Osteoblast (primary cell): ENCODE data around the gene TCOF1. TPM values are rescaled to one million over a fixed set of nuclear protein-coding genes. Genes with fewer than 3 reads are reported as not detected.

Experiments used
- DNase-seq: peaks from one replicate; pipeline ENCODE4 v3.0.0; 2011; ENCODE audit warnings: low spot score, mixed read lengths; ENCODE audit not compliant: insufficient read length; ENCODE audit errors: missing footprints
- H2AFZ ChIP-seq: 2 replicates; pipeline ENCODE4 v1.6.0; 2011; ENCODE audit warnings: mild to moderate bottlenecking, low read length
- H3K27ac ChIP-seq: 2 replicates; pipeline ENCODE4 v1.5.1; 2011; ENCODE audit warnings: mild to moderate bottlenecking, low read depth, low read length, moderate library complexity
- H3K27me3 ChIP-seq: 2 replicates; pipeline ENCODE4 v1.6.0; 2012; ENCODE audit warnings: mild to moderate bottlenecking, control low read depth, inconsistent platforms, low read length, moderate library complexity; ENCODE audit not compliant: insufficient read depth
- H3K36me3 ChIP-seq: 2 replicates; pipeline ENCODE4 v1.5.1; 2011; ENCODE audit warnings: mild to moderate bottlenecking, low read length, control low read depth, moderate library complexity; ENCODE audit not compliant: insufficient read depth
- H3K4me1 ChIP-seq: 2 replicates; pipeline ENCODE4 v1.5.1; 2011; ENCODE audit warnings: mild to moderate bottlenecking, low read length, control low read depth, moderate library complexity; ENCODE audit not compliant: insufficient read depth
- H3K4me2 ChIP-seq: 2 replicates; pipeline ENCODE4 v1.6.0; 2011; ENCODE audit warnings: mild to moderate bottlenecking, low read length; ENCODE audit not compliant: insufficient read depth
- H3K4me3 ChIP-seq: fragments of 200-600 bp; sonication (generic); 3 replicates; pipeline ENCODE4 v1.5.1; 2012; ENCODE audit warnings: mild to moderate bottlenecking, low read length, inconsistent platforms; ENCODE audit not compliant: insufficient read depth
- H3K79me2 ChIP-seq: 2 replicates; pipeline ENCODE4 v1.6.0; 2012; ENCODE audit warnings: mild to moderate bottlenecking, low read length, control low read depth, inconsistent platforms; ENCODE audit not compliant: insufficient read depth
- H3K9me3 ChIP-seq: 2 replicates; pipeline ENCODE4 v1.5.1; 2011; ENCODE audit warnings: low read depth, low read length, control low read depth
- H4K20me1 ChIP-seq: 2 replicates; pipeline ENCODE4 v1.6.0; 2012; ENCODE audit warnings: mild to moderate bottlenecking, low read length, control low read depth; ENCODE audit not compliant: insufficient read depth
- total RNA-seq: library from RNA; depleted of rRNA; stranded (reverse); fragments of >200 nt; gene quantifications from 2 replicates; pipeline ENCODE4 v1.2.3, GENCODE V29; 2012
- TF ChIP-seq, protein P1 (sequence below): IDR thresholded peaks from 2 replicates; pipeline ENCODE4 v1.5.1; 2011; ENCODE audit warnings: mild to moderate bottlenecking, low read depth, low read length, moderate library complexity; ENCODE audit errors: extremely low read depth

TCOF1 gene
- total RNA-seq, 1 donor: 12.3 TPM

DNA sequence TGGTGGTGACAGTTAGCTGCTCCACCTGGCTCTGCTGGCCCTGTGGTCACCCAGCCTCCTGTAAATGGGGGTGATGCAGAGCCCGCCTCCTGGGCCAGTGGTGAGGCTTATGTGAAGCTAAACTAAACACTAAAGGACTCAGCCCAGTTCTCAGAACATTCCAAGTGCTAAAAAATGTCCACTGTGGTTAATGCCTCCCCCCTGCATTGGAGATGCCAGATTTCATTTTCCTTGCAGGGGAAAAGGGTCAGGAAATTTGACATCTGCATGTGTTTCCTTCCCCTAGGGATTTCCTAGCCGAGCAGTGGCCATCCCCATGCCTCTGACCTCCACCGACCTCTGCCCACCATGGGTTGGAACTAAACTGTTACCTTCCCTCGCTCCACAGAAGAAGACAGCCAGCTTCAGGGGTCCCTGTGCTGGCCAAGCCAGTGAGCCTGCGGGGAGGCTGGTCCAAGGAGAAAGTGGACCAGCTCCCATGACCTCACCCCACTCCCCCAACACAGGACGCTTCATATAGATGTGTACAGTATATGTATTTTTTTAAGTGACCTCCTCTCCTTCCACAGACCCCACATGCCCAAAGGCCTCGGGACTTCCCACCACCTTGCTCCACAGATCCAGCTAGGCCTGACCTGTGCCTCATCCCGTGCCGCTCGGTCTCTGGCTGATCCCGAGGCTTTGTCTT lies 42.2 kb downstream of the TCOF1 start:
- Histone ChIP-seq H3K9me3 (no peaks in the 10 kb centered on the region), H3K79me2 (no peaks in the 10 kb centered on the region), H3K36me3 (peaks cover 46% of the 10 kb centered on the region), H3K4me1 (no peaks in the 10 kb centered on the region), H3K4me2 (no peak overlapping the region), H3K27ac (no peak overlapping the region), H3K4me3 (no peak overlapping the region), H2AFZ (no peak overlapping the region), H4K20me1 (no peaks in the 10 kb centered on the region), H3K27me3 (no peaks in the 10 kb centered on the region)
- TF ChIP-seq, protein P1, sequence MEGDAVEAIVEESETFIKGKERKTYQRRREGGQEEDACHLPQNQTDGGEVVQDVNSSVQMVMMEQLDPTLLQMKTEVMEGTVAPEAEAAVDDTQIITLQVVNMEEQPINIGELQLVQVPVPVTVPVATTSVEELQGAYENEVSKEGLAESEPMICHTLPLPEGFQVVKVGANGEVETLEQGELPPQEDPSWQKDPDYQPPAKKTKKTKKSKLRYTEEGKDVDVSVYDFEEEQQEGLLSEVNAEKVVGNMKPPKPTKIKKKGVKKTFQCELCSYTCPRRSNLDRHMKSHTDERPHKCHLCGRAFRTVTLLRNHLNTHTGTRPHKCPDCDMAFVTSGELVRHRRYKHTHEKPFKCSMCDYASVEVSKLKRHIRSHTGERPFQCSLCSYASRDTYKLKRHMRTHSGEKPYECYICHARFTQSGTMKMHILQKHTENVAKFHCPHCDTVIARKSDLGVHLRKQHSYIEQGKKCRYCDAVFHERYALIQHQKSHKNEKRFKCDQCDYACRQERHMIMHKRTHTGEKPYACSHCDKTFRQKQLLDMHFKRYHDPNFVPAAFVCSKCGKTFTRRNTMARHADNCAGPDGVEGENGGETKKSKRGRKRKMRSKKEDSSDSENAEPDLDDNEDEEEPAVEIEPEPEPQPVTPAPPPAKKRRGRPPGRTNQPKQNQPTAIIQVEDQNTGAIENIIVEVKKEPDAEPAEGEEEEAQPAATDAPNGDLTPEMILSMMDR: no peak
- DNase-seq: peak; percentile 71

DNA sequence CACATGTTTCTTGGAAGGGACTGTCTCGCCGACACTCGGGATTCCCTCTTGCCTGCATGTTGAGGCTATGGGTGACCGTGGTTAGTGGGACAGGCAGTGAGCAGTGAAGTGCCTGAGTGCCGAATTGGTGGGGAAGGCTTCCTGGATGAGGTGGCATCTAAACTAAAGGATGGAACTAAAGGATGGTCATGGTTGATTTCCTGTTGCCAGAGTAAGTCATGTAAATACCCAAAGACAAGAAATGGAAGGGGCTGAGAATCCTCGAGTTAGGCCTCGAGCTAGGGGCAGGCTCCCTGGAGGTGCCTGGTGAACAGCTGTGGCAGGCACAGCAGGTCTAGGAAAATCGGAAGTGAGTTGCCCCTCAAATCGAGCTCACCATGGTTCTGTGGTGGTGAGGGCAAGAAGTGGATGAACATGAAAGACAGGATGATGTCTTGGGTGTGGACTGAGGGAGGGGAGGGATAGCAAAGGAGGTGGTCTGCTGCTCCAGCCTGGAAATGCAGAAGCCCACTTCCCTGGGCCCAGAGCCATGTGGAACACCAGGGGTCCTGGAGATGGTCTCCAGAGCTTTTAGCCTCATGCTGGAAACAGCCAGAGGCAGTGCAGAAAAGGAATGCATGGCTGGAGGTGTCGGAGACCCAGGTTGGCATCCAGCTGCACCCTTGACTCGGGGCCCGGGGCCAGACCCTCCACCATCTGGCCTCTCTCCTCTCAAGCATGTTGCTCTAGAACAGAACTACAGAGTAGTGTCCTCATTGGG lies 43.0 kb downstream of the TCOF1 start:
- Histone ChIP-seq H3K27me3 (no peaks in the 10 kb centered on the region), H2AFZ (no peak overlapping the region), H3K4me1 (no peaks in the 10 kb centered on the region), H3K36me3 (peaks cover 38% of the 10 kb centered on the region), H3K9me3 (no peaks in the 10 kb centered on the region), H3K4me2 (no peak overlapping the region), H4K20me1 (no peaks in the 10 kb centered on the region), H3K27ac (no peak overlapping the region), H3K4me3 (no peak overlapping the region), H3K79me2 (no peaks in the 10 kb centered on the region)
- TF ChIP-seq, protein P1: no peak
- DNase-seq: peak; percentile 58

DNA sequence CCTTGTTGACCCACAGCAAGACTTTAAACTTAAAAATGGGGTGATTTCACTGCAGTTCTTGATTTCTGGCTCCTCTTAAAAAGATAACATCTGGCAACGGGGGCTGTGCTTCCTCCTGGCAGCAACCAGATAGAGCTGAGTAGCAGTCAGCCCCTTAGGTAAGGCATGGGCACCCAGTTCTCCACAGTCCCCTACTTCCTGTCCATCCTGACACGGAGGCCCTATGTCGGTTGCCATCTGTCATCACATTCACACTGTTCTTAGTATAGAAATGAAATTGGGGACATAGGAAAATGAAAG lies 43.5 kb downstream of the TCOF1 start:
- no peaks in the 10 kb centered on the region for H3K4me1 ChIP-seq
- H3K4me2 ChIP-seq: no peak overlapping the region
- TF ChIP-seq, protein P1: no peak
- H3K79me2 ChIP-seq: no peaks in the 10 kb centered on the region
- no peaks in the 10 kb centered on the region for H4K20me1 ChIP-seq
- H3K27me3 ChIP-seq: no peaks in the 10 kb centered on the region
- no peak overlapping the region for H3K4me3 ChIP-seq
- peak; percentile 42 for DNase-seq
- H3K9me3 ChIP-seq: no peaks in the 10 kb centered on the region
- H3K27ac ChIP-seq: no peak overlapping the region
- no peak overlapping the region for H2AFZ ChIP-seq
- H3K36me3 ChIP-seq: peaks cover 33% of the 10 kb centered on the region
